GM23338 (cell line): ENCODE results near the gene NECTIN1. TPM values are rescaled to one million over a fixed set of nuclear protein-coding genes. Genes with fewer than 3 reads are reported as not detected.

Source experiments
- ATAC-seq: fragments of 200-7000 bp; cut with Tn5 transposase; 3 replicates; pipeline ENCODE4 v1.9.1; 2020
- DNase-seq: peaks from one replicate; pipeline ENCODE4 v3.0.0-alpha.2; 2015; ENCODE audit warnings: low spot score
- H2AFZ ChIP-seq: fragments of 200-600 bp; sonication (generic); 2 replicates; pipeline ENCODE4 v1.8.0; 2016; ENCODE audit warnings: antibody characterized with exemption, mild to moderate bottlenecking, moderate library complexity
- H3F3A ChIP-seq: fragments of 200-600 bp; sonication (generic); replicated peaks from 2 replicates; pipeline ENCODE4 v1.8.0; 2017; ENCODE audit warnings: antibody characterized with exemption, mixed run types, low read depth
- H3K27ac ChIP-seq: fragments of 200-600 bp; sonication (generic); 2 replicates; pipeline ENCODE4 v1.6.1; 2016; ENCODE audit warnings: low read depth
- H3K27me3 ChIP-seq: fragments of 200-600 bp; sonication (generic); 2 replicates; pipeline ENCODE4 v1.8.0; 2016; ENCODE audit warnings: mild to moderate bottlenecking, mixed run types, moderate library complexity; ENCODE audit not compliant: insufficient read depth
- H3K36me3 ChIP-seq: fragments of 200-600 bp; sonication (generic); 2 replicates; pipeline ENCODE4 v1.8.0; 2016; ENCODE audit warnings: mild to moderate bottlenecking; ENCODE audit not compliant: insufficient read depth
- H3K4me1 ChIP-seq: fragments of 200-600 bp; sonication (generic); 2 replicates; pipeline ENCODE4 v1.8.0; 2016; ENCODE audit warnings: mild to moderate bottlenecking, moderate library complexity; ENCODE audit not compliant: insufficient read depth
- H3K4me2 ChIP-seq: fragments of 200-600 bp; sonication (generic); 2 replicates; pipeline ENCODE4 v1.7.1; 2017; ENCODE audit warnings: mixed run types
- H3K4me3 ChIP-seq: fragments of 200-600 bp; sonication (generic); 2 replicates; pipeline ENCODE4 v1.6.1; 2016; ENCODE audit warnings: mixed run types
- H3K79me2 ChIP-seq: fragments of 200-600 bp; sonication (generic); replicated peaks from 2 replicates; pipeline ENCODE4 v1.8.0; 2017; ENCODE audit warnings: mild to moderate bottlenecking; ENCODE audit not compliant: insufficient read depth
- H3K9me2 ChIP-seq: fragments of 200-600 bp; sonication (generic); 2 replicates; pipeline ENCODE4 v1.8.0; 2017; ENCODE audit not compliant: insufficient read depth
- H4K20me1 ChIP-seq: fragments of 200-600 bp; sonication (generic); replicated peaks from 2 replicates; pipeline ENCODE4 v1.8.0; 2017; ENCODE audit warnings: mild to moderate bottlenecking; ENCODE audit not compliant: insufficient read depth
- H3K27ac Mint-ChIP-seq: 2 replicates; pipeline ENCODE4 v1.8.0; 2020; ENCODE audit warnings: inconsistent platforms, mild to moderate bottlenecking, moderate library complexity, mixed read lengths
- H3K27me3 Mint-ChIP-seq: 3 replicates; pipeline ENCODE4 v1.8.0; 2022; ENCODE audit warnings: low read depth, mild to moderate bottlenecking, moderate library complexity, mixed read lengths, inconsistent platforms; ENCODE audit not compliant: insufficient read depth, poor library complexity
- H3K36me3 Mint-ChIP-seq: 3 replicates; pipeline ENCODE4 v1.8.0; 2021; ENCODE audit warnings: low read depth, mild to moderate bottlenecking, inconsistent platforms, moderate library complexity, mixed read lengths
- H3K4me1 Mint-ChIP-seq: 3 replicates; pipeline ENCODE4 v1.8.0; 2020; ENCODE audit warnings: mild to moderate bottlenecking, inconsistent platforms, mixed read lengths
- H3K4me3 Mint-ChIP-seq: 3 replicates; pipeline ENCODE4 v1.8.0; 2021; ENCODE audit warnings: moderate library complexity, mild to moderate bottlenecking, inconsistent platforms, mixed read lengths
- H3K9me3 Mint-ChIP-seq: 3 replicates; pipeline ENCODE4 v1.8.0; 2020; ENCODE audit warnings: moderate library complexity, mild to moderate bottlenecking, inconsistent platforms, mixed read lengths
- EZH2 ChIP-seq: fragments of 200-600 bp; sonication (generic); IDR thresholded peaks from one replicate; pipeline ENCODE4 v1.8.0; 2017; ENCODE audit warnings: antibody characterized with exemption, mild to moderate bottlenecking, low read depth; ENCODE audit not compliant: unreplicated experiment
- EZH2phosphoT487 ChIP-seq: fragments of 200-600 bp; sonication (generic); IDR thresholded peaks from one replicate; pipeline ENCODE4 v1.8.1; 2018; ENCODE audit warnings: antibody characterized with exemption; ENCODE audit not compliant: unreplicated experiment
- JUNB ChIP-seq: IDR thresholded peaks from one replicate; pipeline ENCODE4 v1.6.1; 2016; ENCODE audit warnings: antibody characterized with exemption; ENCODE audit not compliant: unreplicated experiment
- NANOG ChIP-seq: IDR thresholded peaks from 2 replicates; pipeline ENCODE4 v1.6.1; 2016; ENCODE audit warnings: antibody characterized with exemption, borderline replicate concordance
- POLR2AphosphoS5 ChIP-seq: IDR thresholded peaks from 2 replicates; pipeline ENCODE4 v1.6.1; 2016; ENCODE audit warnings: antibody characterized with exemption, low read depth
- ZNF331 ChIP-seq: fragments of 250-450 bp; sonication (Bioruptor Pico); IDR thresholded peaks from 2 replicates; pipeline ENCODE4 v1.5.0; 2020; ENCODE audit warnings: low read depth, mild to moderate bottlenecking, moderate library complexity
- polyA plus RNA-seq: library from polyadenylated mRNA; unstranded; fragments of >200 nt; fragmentation: Nextera tagmentation; extraction: Ambion mirVana; gene quantifications from 2 replicates; pipeline ENCODE4 v1.2.1, GENCODE V29; 2016
- total RNA-seq: library from RNA; depleted of rRNA; stranded (reverse); fragments of >200 nt; shearing (Covaris generic); gene quantifications from 2 replicates; pipeline ENCODE4 v1.2.3, GENCODE V29; 2014
- TF ChIP-seq, protein P1 (sequence below): IDR thresholded peaks from 2 replicates; pipeline ENCODE4 v1.6.1; 2016; ENCODE audit warnings: antibody characterized with exemption
- TF ChIP-seq, protein P2 (sequence below), 2 experiments: fragments of 200-600 bp in 1 of 2; sonication (generic) in 1 of 2; conservative IDR thresholded peaks; 2 replicates each; pipeline versions ENCODE4 v1.5.1 to v1.6.1; 2016 to 2017; ENCODE audit warnings: antibody characterized with exemption in 2 of 2, low read depth in 2 of 2, mild to moderate bottlenecking in 2 of 2, moderate library complexity in 1 of 2
- TF ChIP-seq, protein P3 (sequence below): IDR thresholded peaks from one replicate; pipeline ENCODE4 v1.6.1; 2018; ENCODE audit warnings: antibody characterized with exemption; ENCODE audit not compliant: unreplicated experiment

The NECTIN1 gene
- total and polyA plus RNA-seq, 2 experiments from 2014 or later, result 18.7 to 56.3 TPM

- H3K36me3 ChIP-seq, result no peaks in the 10 kb centered on the region
- DNase-seq (no peak), ATAC-seq (no peak)
- H3K9me3 Mint-ChIP-seq, result no peaks in the 10 kb centered on the region
- H3K4me3 ChIP-seq, result no peak overlapping the region
- peaks cover 21% of the 10 kb centered on the region for H3K27me3 Mint-ChIP-seq
- H3K36me3 Mint-ChIP-seq, result no peaks in the 10 kb centered on the region
- H3K4me1 ChIP-seq, result no peaks in the 10 kb centered on the region
- no peak overlapping the region for H3K4me3 Mint-ChIP-seq
- H3K9me2 ChIP-seq, result no peaks in the 10 kb centered on the region
- H3K4me1 Mint-ChIP-seq, result peaks cover 23% of the 10 kb centered on the region
- H3F3A ChIP-seq, result no peaks in the 10 kb centered on the region
- no peak overlapping the region for H3K27ac ChIP-seq
- H2AFZ ChIP-seq, result peak overlapping the region; percentile 23; the same call in 1 of the 2 replicates
- no peaks in the 10 kb centered on the region for H4K20me1 ChIP-seq
- H3K27ac Mint-ChIP-seq, result no peak overlapping the region
- no peaks in the 10 kb centered on the region for H3K27me3 ChIP-seq
- TF ChIP-seq POLR2AphosphoS5 (no peak), EZH2phosphoT487 (no peak), NANOG (no peak), JUNB (no peak), EZH2 (no peak)
- TF ChIP-seq, protein P1, sequence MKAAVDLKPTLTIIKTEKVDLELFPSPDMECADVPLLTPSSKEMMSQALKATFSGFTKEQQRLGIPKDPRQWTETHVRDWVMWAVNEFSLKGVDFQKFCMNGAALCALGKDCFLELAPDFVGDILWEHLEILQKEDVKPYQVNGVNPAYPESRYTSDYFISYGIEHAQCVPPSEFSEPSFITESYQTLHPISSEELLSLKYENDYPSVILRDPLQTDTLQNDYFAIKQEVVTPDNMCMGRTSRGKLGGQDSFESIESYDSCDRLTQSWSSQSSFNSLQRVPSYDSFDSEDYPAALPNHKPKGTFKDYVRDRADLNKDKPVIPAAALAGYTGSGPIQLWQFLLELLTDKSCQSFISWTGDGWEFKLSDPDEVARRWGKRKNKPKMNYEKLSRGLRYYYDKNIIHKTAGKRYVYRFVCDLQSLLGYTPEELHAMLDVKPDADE, result no peak
- H3K79me2 ChIP-seq, result no peaks in the 10 kb centered on the region
- no peak overlapping the region for H3K4me2 ChIP-seq
These were observed 30.9 kb upstream of the NECTIN1 start for GRCh38 chr11:119759747-119760412.

DNA sequence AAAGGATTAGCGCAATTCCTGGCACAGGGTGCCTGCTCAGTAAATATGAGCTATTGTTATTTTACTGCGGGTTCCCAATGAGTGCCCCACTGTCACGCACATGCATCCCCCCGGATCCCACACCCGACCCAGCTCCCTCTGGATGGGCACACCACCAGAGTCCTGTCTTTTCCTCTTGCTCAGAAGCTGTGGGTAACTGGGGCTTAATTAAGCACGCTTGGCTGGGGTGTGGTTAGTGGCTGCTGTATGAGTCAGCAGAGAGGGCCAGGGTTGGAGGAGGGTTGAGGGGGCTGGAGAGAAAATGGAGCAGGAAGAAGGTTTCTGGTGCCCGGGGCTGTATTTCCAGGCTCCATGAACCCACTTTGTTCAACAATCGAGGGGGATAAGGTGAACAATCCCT is 30.3 kb upstream of the NECTIN1 start:
- no peaks in the 10 kb centered on the region for H3F3A ChIP-seq
- no peaks in the 10 kb centered on the region for H3K4me1 ChIP-seq
- peak overlapping the region; percentile 23; the same call in 1 of the 2 replicates for H2AFZ ChIP-seq
- Mint-ChIP-seq H3K27me3 (peaks cover 18% of the 10 kb centered on the region), H3K9me3 (no peaks in the 10 kb centered on the region), H3K4me1 (peaks cover 24% of the 10 kb centered on the region), H3K27ac (no peak overlapping the region), H3K36me3 (no peaks in the 10 kb centered on the region), H3K4me3 (no peak overlapping the region)
- DNase-seq, result no peak
- H3K4me2 ChIP-seq, result no peak overlapping the region
- no peaks in the 10 kb centered on the region for H3K36me3 ChIP-seq
- H4K20me1 ChIP-seq, result no peaks in the 10 kb centered on the region
- no peak overlapping the region for H3K27ac ChIP-seq
- H3K9me2 ChIP-seq, result no peaks in the 10 kb centered on the region
- no peak overlapping the region for H3K4me3 ChIP-seq
- peak; percentile 27 for ATAC-seq
- H3K27me3 ChIP-seq, result no peaks in the 10 kb centered on the region
- no peaks in the 10 kb centered on the region for H3K79me2 ChIP-seq
- TF ChIP-seq, protein P2, sequence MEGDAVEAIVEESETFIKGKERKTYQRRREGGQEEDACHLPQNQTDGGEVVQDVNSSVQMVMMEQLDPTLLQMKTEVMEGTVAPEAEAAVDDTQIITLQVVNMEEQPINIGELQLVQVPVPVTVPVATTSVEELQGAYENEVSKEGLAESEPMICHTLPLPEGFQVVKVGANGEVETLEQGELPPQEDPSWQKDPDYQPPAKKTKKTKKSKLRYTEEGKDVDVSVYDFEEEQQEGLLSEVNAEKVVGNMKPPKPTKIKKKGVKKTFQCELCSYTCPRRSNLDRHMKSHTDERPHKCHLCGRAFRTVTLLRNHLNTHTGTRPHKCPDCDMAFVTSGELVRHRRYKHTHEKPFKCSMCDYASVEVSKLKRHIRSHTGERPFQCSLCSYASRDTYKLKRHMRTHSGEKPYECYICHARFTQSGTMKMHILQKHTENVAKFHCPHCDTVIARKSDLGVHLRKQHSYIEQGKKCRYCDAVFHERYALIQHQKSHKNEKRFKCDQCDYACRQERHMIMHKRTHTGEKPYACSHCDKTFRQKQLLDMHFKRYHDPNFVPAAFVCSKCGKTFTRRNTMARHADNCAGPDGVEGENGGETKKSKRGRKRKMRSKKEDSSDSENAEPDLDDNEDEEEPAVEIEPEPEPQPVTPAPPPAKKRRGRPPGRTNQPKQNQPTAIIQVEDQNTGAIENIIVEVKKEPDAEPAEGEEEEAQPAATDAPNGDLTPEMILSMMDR (conservative IDR thresholded peaks at IDR 0.05; ENCODE audit: low read depth in 2 of 2), result no peak
- TF ChIP-seq, protein P3, sequence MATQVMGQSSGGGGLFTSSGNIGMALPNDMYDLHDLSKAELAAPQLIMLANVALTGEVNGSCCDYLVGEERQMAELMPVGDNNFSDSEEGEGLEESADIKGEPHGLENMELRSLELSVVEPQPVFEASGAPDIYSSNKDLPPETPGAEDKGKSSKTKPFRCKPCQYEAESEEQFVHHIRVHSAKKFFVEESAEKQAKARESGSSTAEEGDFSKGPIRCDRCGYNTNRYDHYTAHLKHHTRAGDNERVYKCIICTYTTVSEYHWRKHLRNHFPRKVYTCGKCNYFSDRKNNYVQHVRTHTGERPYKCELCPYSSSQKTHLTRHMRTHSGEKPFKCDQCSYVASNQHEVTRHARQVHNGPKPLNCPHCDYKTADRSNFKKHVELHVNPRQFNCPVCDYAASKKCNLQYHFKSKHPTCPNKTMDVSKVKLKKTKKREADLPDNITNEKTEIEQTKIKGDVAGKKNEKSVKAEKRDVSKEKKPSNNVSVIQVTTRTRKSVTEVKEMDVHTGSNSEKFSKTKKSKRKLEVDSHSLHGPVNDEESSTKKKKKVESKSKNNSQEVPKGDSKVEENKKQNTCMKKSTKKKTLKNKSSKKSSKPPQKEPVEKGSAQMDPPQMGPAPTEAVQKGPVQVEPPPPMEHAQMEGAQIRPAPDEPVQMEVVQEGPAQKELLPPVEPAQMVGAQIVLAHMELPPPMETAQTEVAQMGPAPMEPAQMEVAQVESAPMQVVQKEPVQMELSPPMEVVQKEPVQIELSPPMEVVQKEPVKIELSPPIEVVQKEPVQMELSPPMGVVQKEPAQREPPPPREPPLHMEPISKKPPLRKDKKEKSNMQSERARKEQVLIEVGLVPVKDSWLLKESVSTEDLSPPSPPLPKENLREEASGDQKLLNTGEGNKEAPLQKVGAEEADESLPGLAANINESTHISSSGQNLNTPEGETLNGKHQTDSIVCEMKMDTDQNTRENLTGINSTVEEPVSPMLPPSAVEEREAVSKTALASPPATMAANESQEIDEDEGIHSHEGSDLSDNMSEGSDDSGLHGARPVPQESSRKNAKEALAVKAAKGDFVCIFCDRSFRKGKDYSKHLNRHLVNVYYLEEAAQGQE, result no peak
- TF ChIP-seq ZNF331 (CRISPR knock-in tag), result no peak
